Measurements from ENCODE around the gene HINFP. TPM values are rescaled to one million over a fixed set of nuclear protein-coding genes. Genes with fewer than 3 reads are reported as not detected.

The HINFP gene
- total and polyA plus RNA-seq, 9 of the 15 experiments (the other 6 are each of a cell fraction or from before 2014, with no cell fraction given): 13.8 to 34.1 (median 22.5) TPM

GRCh38 chr11:119089319-119089718 is 32.1 kb upstream of the HINFP start:
- CTCF ChIA-PET (ENCODE audit: low intra/inter-chr PET ratio): no interaction called here
- FAIRE-seq: no peak
- intact Hi-C loops (cut with micrococcal nuclease) (loop anchor here (5.0 kb wide), 1 partner anchor 72 kb away; the partner anchor contains the start of genes RPS25 and TRAPPC4), in situ Hi-C loops (cut with MboI) (no loop called here)
- Histone ChIP-seq H3K9ac (ENCODE audit: insufficient read depth in 1 of 2, low read depth in 2 of 2, low read length in 2 of 2) (peak overlapping the region; percentile 89 to 94; a peak in 3 of 4 replicates), H3K27me3 (ENCODE audit: control insufficient read depth in 2 of 2, insufficient read depth in 2 of 2, low read length in 2 of 2) (no peaks in the 10 kb centered on the region; a peak in 1 of 5 replicates), H3K79me2 (ENCODE audit: control insufficient read depth, insufficient read depth, low read length) (peaks cover 93% of the 10 kb centered on the region), H3K4me1 (replicated peaks in 1 of 2; ENCODE audit: control insufficient read depth in 2 of 2, insufficient read depth in 2 of 2, low read length in 2 of 2) (peaks cover 34 to 66% of the 10 kb centered on the region in 2 experiments), H4K20me1 (replicated peaks; ENCODE audit: control insufficient read depth, insufficient read depth, low read length) (peaks cover 24% of the 10 kb centered on the region), H3K27ac (ENCODE audit: extremely low read depth, low read depth, low read length) (peak overlapping the region; percentile 95), H3K4me3 (peak overlapping the region; percentile 94), H2AFZ (ENCODE audit: low read depth, low read length) (no peak overlapping the region), H3K4me2 (ENCODE audit: insufficient read depth, low read length) (peak overlapping the region; percentile 98), H3K9me3 (replicated peaks; ENCODE audit: control insufficient read depth, insufficient read depth, low read depth, low read length) (no peaks in the 10 kb centered on the region), H3K9me1 (ENCODE audit: control insufficient read depth, insufficient read depth, low read length) (no peaks in the 10 kb centered on the region), H3K36me3 (ENCODE audit: control insufficient read depth, insufficient read depth, low read length) (peaks cover 60% of the 10 kb centered on the region)
- BruUV-seq (replicated peaks): no TSS peak
- peak; percentile 29 to 56 (median 34) for DNase-seq (ENCODE audit: extremely low read depth in 1 of 4, low spot score in 3 of 4)
- WGBS (ENCODE audit: insufficient coverage, low coverage, missing lambda C conversion rate): 0% methylated on average over 1 of the region's 1 CpG
- POLR2A ChIA-PET: interaction anchor here (0.6 to 1.7 kb wide), 4 partner anchors 10 to 390 kb away, joined by 3 to 7 read pairs (median 3); partner anchors contain the start of gene C2CD2L
- ATAC-seq: peak; percentile 2; the same call in 2 of the 3 replicates
- no peak for TF ChIP-seq SRSF7 (optimal IDR thresholded peaks at IDR 0.05; ENCODE audit: low read depth, low read length)
- TF ChIP-seq CHD7 (IDR thresholded peaks at IDR 0.05; ENCODE audit: low read depth, low read length): no peak
- no peak for TF ChIP-seq SIX5 (IDR thresholded peaks at IDR 0.05; ENCODE audit: borderline replicate concordance in 1 of 2, insufficient read depth in 1 of 2, low read depth in 1 of 2, low read length in 2 of 2)
- TF ChIP-seq MLX (CRISPR knock-in tag; conservative IDR thresholded peaks at IDR 0.05): no peak
